ENCODE data around the gene GNB4. TPM values are rescaled to one million over a fixed set of nuclear protein-coding genes. Genes with fewer than 3 reads are reported as not detected.

Gene GNB4
- total RNA-seq, 6 donors from 2014 or later, result 19.8 to 45.2 (median 28.6) TPM

GRCh38 chr3:179453967-179454366, 2.7 kb upstream of the GNB4 start:
- ATAC-seq (ENCODE audit: low FRiP score in 2 of 2) (no peak), DNase-seq (no peak)
- TF ChIP-seq POLR2AphosphoS5 (IDR thresholded peaks at IDR 0.05) (no peak), CTCF (IDR thresholded peaks at IDR 0.05) (no peak), EP300 (IDR thresholded peaks at IDR 0.05) (no peak), POLR2A (IDR thresholded peaks at IDR 0.05) (no peak)
- Histone ChIP-seq H3K36me3 (no peaks in the 10 kb centered on the region), H3K4me1 (peaks cover 6 to 25% (median 10%) of the 10 kb centered on the region in 4 donors), H3K27ac (no peak overlapping the region), H3K9me3 (no peaks in the 10 kb centered on the region), H3K4me3 (no peak overlapping the region), H3K27me3 (no peaks in the 10 kb centered on the region)
- WGBS, 2 donors, result 78 to 92% methylated on average over 3 of the region's 3 CpGs

DNA sequence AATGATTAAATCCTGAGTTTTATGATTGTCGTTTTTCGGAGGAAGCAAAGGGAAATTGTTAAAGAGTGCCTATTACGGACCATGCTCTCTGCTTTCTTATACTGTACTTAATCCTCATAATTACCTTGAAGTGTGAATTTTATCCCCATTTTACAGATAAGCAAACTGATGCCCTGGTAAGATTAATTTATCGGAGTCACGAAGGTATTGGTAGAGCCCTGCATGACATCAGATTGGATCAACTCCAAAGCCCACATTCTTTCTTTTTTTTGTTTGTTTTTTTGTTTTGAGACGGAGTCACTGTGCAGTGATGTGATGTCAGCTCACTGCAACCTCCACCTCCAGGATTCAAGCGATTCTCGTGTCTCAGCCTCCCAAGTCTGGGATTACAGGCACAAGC, 1.6 kb upstream of the GNB4 start:
- ATAC-seq (ENCODE audit: low FRiP score in 2 of 2) (no peak), DNase-seq (no peak)
- no peak overlapping the region for H3K4me3 ChIP-seq
- no peaks in the 10 kb centered on the region for H3K36me3 ChIP-seq
- no peaks in the 10 kb centered on the region for H3K9me3 ChIP-seq
- peaks cover 6 to 26% (median 15%) of the 10 kb centered on the region in 4 donors for H3K4me1 ChIP-seq
- peak overlapping the region in 1 of 4 donors; percentile 93 for H3K27ac ChIP-seq
- WGBS, 2 donors, result 85% methylated on average over 8 of the region's 8 CpGs
- no peaks in the 10 kb centered on the region for H3K27me3 ChIP-seq
- TF ChIP-seq EP300 (IDR thresholded peaks at IDR 0.05) (no peak), CTCF (IDR thresholded peaks at IDR 0.05) (no peak), POLR2AphosphoS5 (IDR thresholded peaks at IDR 0.05) (no peak), POLR2A (IDR thresholded peaks at IDR 0.05) (no peak)

DNA sequence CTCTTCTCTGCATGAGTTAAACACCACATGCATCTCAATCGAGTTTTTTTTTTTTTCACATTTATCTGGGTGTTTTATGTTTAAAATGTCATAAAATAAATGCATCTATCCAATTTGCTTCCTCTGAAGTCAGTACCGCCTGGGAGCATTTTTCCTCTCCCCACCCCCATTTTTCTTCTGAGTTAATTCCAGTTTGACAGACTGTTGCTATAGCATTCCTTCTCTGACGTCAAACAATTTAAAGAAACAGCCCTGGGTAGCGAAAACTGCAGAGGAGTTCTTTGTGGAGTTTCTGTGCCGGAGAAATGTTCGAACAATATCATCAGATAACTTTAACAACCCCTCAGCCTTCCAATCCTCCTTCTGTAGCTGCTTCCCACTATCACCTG, 900 bp upstream of the GNB4 start:
- Histone ChIP-seq H3K9me3 (no peaks in the 10 kb centered on the region), H3K4me3 (peak overlapping the region in 3 of 4 donors; percentile 79 to 83 (median 81)), H3K27ac (peak overlapping the region; percentile 91 to 96 (median 94)), H3K36me3 (no peaks in the 10 kb centered on the region), H3K27me3 (no peaks in the 10 kb centered on the region), H3K4me1 (peaks cover 8 to 26% (median 17%) of the 10 kb centered on the region in 4 donors)
- ATAC-seq (ENCODE audit: low FRiP score in 2 of 2) (no peak), DNase-seq (no peak)
- 36 to 39% methylated on average over 6 of the region's 6 CpGs for WGBS, 2 donors
- no peak for TF ChIP-seq POLR2A (IDR thresholded peaks at IDR 0.05)
- no peak for TF ChIP-seq EP300 (IDR thresholded peaks at IDR 0.05)
- no peak for TF ChIP-seq CTCF (IDR thresholded peaks at IDR 0.05)
- TF ChIP-seq POLR2AphosphoS5 (IDR thresholded peaks at IDR 0.05), result no peak

GRCh38 chr3:179450901-179451264, 387 bp downstream of the GNB4 start:
- H3K36me3 ChIP-seq, result no peaks in the 10 kb centered on the region
- ATAC-seq (ENCODE audit: low FRiP score in 2 of 2) (peak; percentile 75 to 91), DNase-seq (no peak)
- TF ChIP-seq POLR2AphosphoS5 (IDR thresholded peaks at IDR 0.05) (no peak), CTCF (IDR thresholded peaks at IDR 0.05) (no peak), POLR2A (IDR thresholded peaks at IDR 0.05) (no peak)
- peak overlapping the region; percentile 91 to 96 (median 94) for H3K27ac ChIP-seq
- H3K9me3 ChIP-seq, result no peaks in the 10 kb centered on the region
- no peaks in the 10 kb centered on the region for H3K27me3 ChIP-seq
- 0% methylated on average over 29 of the region's 43 CpGs; no CpG with 5 or more reads in 1 of the 2 donors for WGBS, 2 donors
- peak overlapping the region; percentile 26 to 83 (median 80) for H3K4me3 ChIP-seq
- H3K4me1 ChIP-seq, result peaks cover 12 to 26% (median 20%) of the 10 kb centered on the region in 4 donors

GRCh38 chr3:179450261-179450701, 989 bp downstream of the GNB4 start:
- H3K27ac ChIP-seq, result peak overlapping the region; percentile 91 to 96 (median 94)
- H3K27me3 ChIP-seq, result no peaks in the 10 kb centered on the region
- 19 to 22% methylated on average over 12 of the region's 12 CpGs for WGBS, 2 donors
- peaks cover 12 to 26% (median 20%) of the 10 kb centered on the region in 4 donors for H3K4me1 ChIP-seq
- H3K9me3 ChIP-seq, result no peaks in the 10 kb centered on the region
- H3K36me3 ChIP-seq, result no peaks in the 10 kb centered on the region
- peak overlapping the region; percentile 26 to 83 (median 80) for H3K4me3 ChIP-seq
- DNase-seq, result no peak
- no peak for ATAC-seq (ENCODE audit: low FRiP score in 2 of 2)
- TF ChIP-seq POLR2AphosphoS5 (IDR thresholded peaks at IDR 0.05), result no peak
- TF ChIP-seq EP300 (IDR thresholded peaks at IDR 0.05), result no peak
- TF ChIP-seq POLR2A (IDR thresholded peaks at IDR 0.05), result no peak
- no peak for TF ChIP-seq CTCF (IDR thresholded peaks at IDR 0.05)
